ENCODE data around the gene ASPHD2.

ASPHD2 gene

DNA sequence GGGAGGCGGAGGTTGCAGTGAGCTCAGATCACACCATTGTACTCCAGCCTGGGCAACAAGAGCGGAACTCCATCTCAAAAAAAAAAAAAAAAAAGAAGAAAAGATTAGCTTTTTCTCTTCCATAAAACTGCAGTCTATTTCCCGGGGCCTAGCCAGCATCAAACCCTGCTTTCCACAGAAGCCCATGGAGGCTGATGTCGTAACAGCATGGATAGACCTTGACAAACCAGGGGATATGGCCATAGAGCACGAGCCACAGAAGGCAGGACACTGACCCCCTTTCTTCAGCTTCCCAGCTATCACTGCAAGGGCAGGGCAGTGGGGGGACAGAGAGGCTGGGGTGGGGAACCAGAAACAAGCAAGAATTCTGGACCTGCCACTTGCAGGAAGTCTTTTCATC lies 33.0 kb downstream of the ASPHD2 start:
- Histone ChIP-seq H3K27ac (replicated peaks; ENCODE audit: low read length) (no peak overlapping the region), H3K23ac (ENCODE audit: low read depth, low read length, poor library complexity) (no peak overlapping the region), H3K36me3 (replicated peaks in 1 of 2; ENCODE audit: control insufficient read depth in 2 of 2, insufficient read depth in 2 of 2, low read length in 2 of 2) (peaks cover 42 to 96% of the 10 kb centered on the region in 2 donors), H3K9ac (ENCODE audit: low read depth, low read length, poor library complexity) (no peak overlapping the region), H4K8ac (ENCODE audit: low read depth, low read length) (no peak overlapping the region), H3K4me3 (ENCODE audit: low read length in 2 of 2) (no peak overlapping the region), H3K79me1 (ENCODE audit: low read depth, low read length) (no peaks in the 10 kb centered on the region), H2BK5ac (ENCODE audit: low read length) (no peak overlapping the region), H3K27me3 (ENCODE audit: control insufficient read depth in 3 of 3, insufficient read depth in 3 of 3, low read depth in 1 of 3, low read length in 3 of 3) (no peaks in the 10 kb centered on the region), H2AK5ac (ENCODE audit: low read depth, low read length) (no peak overlapping the region), H2AFZ (ENCODE audit: low read length) (no peak overlapping the region), H2BK15ac (ENCODE audit: low read length) (no peak overlapping the region), H2BK12ac (ENCODE audit: low read length) (no peak overlapping the region), H4K91ac (ENCODE audit: low read depth, low read length, poor library complexity) (no peak overlapping the region), H3K18ac (ENCODE audit: low read length) (no peak overlapping the region), H2BK120ac (ENCODE audit: low read depth, low read length) (no peak overlapping the region), H3K4ac (ENCODE audit: low read length) (no peak overlapping the region), H3K9me3 (replicated peaks in 1 of 2; ENCODE audit: control insufficient read depth in 2 of 2, insufficient read depth in 1 of 2, low read depth in 1 of 2, low read length in 2 of 2) (no peaks in the 10 kb centered on the region), H3K4me1 (ENCODE audit: control insufficient read depth in 2 of 2, insufficient read depth in 1 of 2, low read depth in 1 of 2, low read length in 2 of 2) (peaks cover 5 to 14% of the 10 kb centered on the region in 2 donors), H3K14ac (ENCODE audit: low read length) (no peak overlapping the region), H3K4me2 (ENCODE audit: insufficient read depth, low read length, poor library complexity, severe bottlenecking) (no peak overlapping the region)
- DNase-seq (ENCODE audit: low spot score), result no peak
- no CpG with 5 or more reads among the region's 5 CpGs for WGBS, 2 donors (ENCODE audit: extremely low coverage in 2 of 2, insufficient read length in 2 of 2, insufficient replicate concordance in 1 of 2)

- H2BK120ac ChIP-seq (ENCODE audit: low read depth, low read length), result no peak overlapping the region
- H3K27ac ChIP-seq (replicated peaks; ENCODE audit: low read length), result no peak overlapping the region
- no peak overlapping the region for H2BK12ac ChIP-seq (ENCODE audit: low read length)
- no peak overlapping the region for H3K4me3 ChIP-seq (ENCODE audit: low read length in 2 of 2)
- no peak overlapping the region for H3K18ac ChIP-seq (ENCODE audit: low read length)
- no peaks in the 10 kb centered on the region for H3K79me1 ChIP-seq (ENCODE audit: low read depth, low read length)
- no peaks in the 10 kb centered on the region for H3K9me3 ChIP-seq (replicated peaks in 1 of 2; ENCODE audit: control insufficient read depth in 2 of 2, insufficient read depth in 1 of 2, low read depth in 1 of 2, low read length in 2 of 2)
- DNase-seq (ENCODE audit: low spot score), result no peak
- H3K27me3 ChIP-seq (ENCODE audit: control insufficient read depth in 3 of 3, insufficient read depth in 3 of 3, low read depth in 1 of 3, low read length in 3 of 3), result no peaks in the 10 kb centered on the region
- peaks cover 5 to 14% of the 10 kb centered on the region in 2 donors for H3K4me1 ChIP-seq (ENCODE audit: control insufficient read depth in 2 of 2, insufficient read depth in 1 of 2, low read depth in 1 of 2, low read length in 2 of 2)
- H2BK5ac ChIP-seq (ENCODE audit: low read length), result no peak overlapping the region
- no peak overlapping the region for H3K4ac ChIP-seq (ENCODE audit: low read length)
- no peak overlapping the region for H2BK15ac ChIP-seq (ENCODE audit: low read length)
- no peak overlapping the region for H4K8ac ChIP-seq (ENCODE audit: low read depth, low read length)
- peaks cover 40 to 97% of the 10 kb centered on the region in 2 donors for H3K36me3 ChIP-seq (replicated peaks in 1 of 2; ENCODE audit: control insufficient read depth in 2 of 2, insufficient read depth in 2 of 2, low read length in 2 of 2)
- no peak overlapping the region for H3K4me2 ChIP-seq (ENCODE audit: insufficient read depth, low read length, poor library complexity, severe bottlenecking)
- H2AFZ ChIP-seq (ENCODE audit: low read length), result no peak overlapping the region
- WGBS, 2 donors (ENCODE audit: extremely low coverage in 2 of 2, insufficient read length in 2 of 2, insufficient replicate concordance in 1 of 2), result no CpG with 5 or more reads among the region's 3 CpGs
- no peak overlapping the region for H3K9ac ChIP-seq (ENCODE audit: low read depth, low read length, poor library complexity)
- H3K14ac ChIP-seq (ENCODE audit: low read length), result no peak overlapping the region
- no peak overlapping the region for H4K91ac ChIP-seq (ENCODE audit: low read depth, low read length, poor library complexity)
- no peak overlapping the region for H3K23ac ChIP-seq (ENCODE audit: low read depth, low read length, poor library complexity)
- no peak overlapping the region for H2AK5ac ChIP-seq (ENCODE audit: low read depth, low read length)
These were observed 33.6 kb downstream of the ASPHD2 start for GRCh38 chr22:26462641-26463040.

- Histone ChIP-seq H3K14ac (ENCODE audit: low read length) (no peak overlapping the region), H2BK12ac (ENCODE audit: low read length) (no peak overlapping the region), H3K4me1 (ENCODE audit: control insufficient read depth in 2 of 2, insufficient read depth in 1 of 2, low read depth in 1 of 2, low read length in 2 of 2) (peaks cover 5 to 14% of the 10 kb centered on the region in 2 donors), H3K79me1 (ENCODE audit: low read depth, low read length) (no peaks in the 10 kb centered on the region), H4K8ac (ENCODE audit: low read depth, low read length) (no peak overlapping the region), H3K27me3 (ENCODE audit: control insufficient read depth in 3 of 3, insufficient read depth in 3 of 3, low read depth in 1 of 3, low read length in 3 of 3) (no peaks in the 10 kb centered on the region), H4K91ac (ENCODE audit: low read depth, low read length, poor library complexity) (no peak overlapping the region), H2AK5ac (ENCODE audit: low read depth, low read length) (no peak overlapping the region), H2BK120ac (ENCODE audit: low read depth, low read length) (no peak overlapping the region), H3K4ac (ENCODE audit: low read length) (no peak overlapping the region), H2AFZ (ENCODE audit: low read length) (no peak overlapping the region), H2BK5ac (ENCODE audit: low read length) (no peak overlapping the region), H3K4me3 (ENCODE audit: low read length in 2 of 2) (no peak overlapping the region), H3K9me3 (replicated peaks in 1 of 2; ENCODE audit: control insufficient read depth in 2 of 2, insufficient read depth in 1 of 2, low read depth in 1 of 2, low read length in 2 of 2) (no peaks in the 10 kb centered on the region), H3K4me2 (ENCODE audit: insufficient read depth, low read length, poor library complexity, severe bottlenecking) (no peak overlapping the region), H3K9ac (ENCODE audit: low read depth, low read length, poor library complexity) (peak overlapping the region; percentile 60), H3K18ac (ENCODE audit: low read length) (no peak overlapping the region), H3K23ac (ENCODE audit: low read depth, low read length, poor library complexity) (no peak overlapping the region), H2BK15ac (ENCODE audit: low read length) (no peak overlapping the region), H3K27ac (replicated peaks; ENCODE audit: low read length) (no peak overlapping the region), H3K36me3 (replicated peaks in 1 of 2; ENCODE audit: control insufficient read depth in 2 of 2, insufficient read depth in 2 of 2, low read length in 2 of 2) (peaks cover 38 to 97% of the 10 kb centered on the region in 2 donors)
- WGBS, 2 donors (ENCODE audit: extremely low coverage in 2 of 2, insufficient read length in 2 of 2, insufficient replicate concordance in 1 of 2), result no CpG with 5 or more reads among the region's 10 CpGs
- DNase-seq (ENCODE audit: low spot score), result no peak
These were observed 34.1 kb downstream of the ASPHD2 start for GRCh38 chr22:26463101-26463661.

DNA sequence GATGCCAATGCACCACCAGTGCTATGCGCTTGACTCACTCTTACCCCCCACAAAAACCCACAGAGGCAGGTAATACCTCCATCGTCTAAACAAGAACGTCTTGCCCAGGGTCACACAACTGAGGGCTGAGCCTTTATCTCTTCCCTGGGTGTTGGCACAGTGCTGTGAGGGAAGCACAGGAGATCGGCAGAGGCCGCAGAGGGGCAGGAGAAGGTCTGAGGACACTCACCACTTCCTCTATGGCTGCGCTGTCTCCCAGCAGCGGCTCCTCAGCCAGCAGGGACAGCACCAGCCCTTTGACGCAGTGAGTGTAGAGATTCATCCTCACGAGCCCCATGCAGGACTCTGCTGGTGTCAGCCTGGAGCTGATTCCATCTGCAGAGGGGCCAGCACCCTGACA lies 34.6 kb downstream of the ASPHD2 start:
- peaks cover 40 to 97% of the 10 kb centered on the region in 2 donors for H3K36me3 ChIP-seq (replicated peaks in 1 of 2; ENCODE audit: control insufficient read depth in 2 of 2, insufficient read depth in 2 of 2, low read length in 2 of 2)
- no peak overlapping the region for H3K4me3 ChIP-seq (ENCODE audit: low read length in 2 of 2)
- H3K9me3 ChIP-seq (replicated peaks in 1 of 2; ENCODE audit: control insufficient read depth in 2 of 2, insufficient read depth in 1 of 2, low read depth in 1 of 2, low read length in 2 of 2), result no peaks in the 10 kb centered on the region
- no peak overlapping the region for H2AFZ ChIP-seq (ENCODE audit: low read length)
- no peak overlapping the region for H2AK5ac ChIP-seq (ENCODE audit: low read depth, low read length)
- no peak overlapping the region for H2BK15ac ChIP-seq (ENCODE audit: low read length)
- H3K18ac ChIP-seq (ENCODE audit: low read length), result no peak overlapping the region
- no peak overlapping the region for H3K9ac ChIP-seq (ENCODE audit: low read depth, low read length, poor library complexity)
- no peak overlapping the region for H3K27ac ChIP-seq (replicated peaks; ENCODE audit: low read length)
- no peak overlapping the region for H2BK12ac ChIP-seq (ENCODE audit: low read length)
- H2BK120ac ChIP-seq (ENCODE audit: low read depth, low read length), result no peak overlapping the region
- WGBS, 2 donors (ENCODE audit: extremely low coverage in 2 of 2, insufficient read length in 2 of 2, insufficient replicate concordance in 1 of 2), result no CpG with 5 or more reads among the region's 9 CpGs
- H3K4me2 ChIP-seq (ENCODE audit: insufficient read depth, low read length, poor library complexity, severe bottlenecking), result no peak overlapping the region
- H3K27me3 ChIP-seq (ENCODE audit: control insufficient read depth in 3 of 3, insufficient read depth in 3 of 3, low read depth in 1 of 3, low read length in 3 of 3), result no peaks in the 10 kb centered on the region
- H3K4me1 ChIP-seq (ENCODE audit: control insufficient read depth in 2 of 2, insufficient read depth in 1 of 2, low read depth in 1 of 2, low read length in 2 of 2), result peaks cover 5 to 14% of the 10 kb centered on the region in 2 donors
- DNase-seq (ENCODE audit: low spot score), result no peak
- no peak overlapping the region for H3K23ac ChIP-seq (ENCODE audit: low read depth, low read length, poor library complexity)
- no peak overlapping the region for H3K4ac ChIP-seq (ENCODE audit: low read length)
- H3K79me1 ChIP-seq (ENCODE audit: low read depth, low read length), result no peaks in the 10 kb centered on the region
- no peak overlapping the region for H2BK5ac ChIP-seq (ENCODE audit: low read length)
- H4K8ac ChIP-seq (ENCODE audit: low read depth, low read length), result no peak overlapping the region
- no peak overlapping the region for H3K14ac ChIP-seq (ENCODE audit: low read length)
- H4K91ac ChIP-seq (ENCODE audit: low read depth, low read length, poor library complexity), result no peak overlapping the region

All from neuronal stem cell (in vitro differentiated cells).